Measurements from ENCODE around the gene ZHX3.

Gene ZHX3

DNA sequence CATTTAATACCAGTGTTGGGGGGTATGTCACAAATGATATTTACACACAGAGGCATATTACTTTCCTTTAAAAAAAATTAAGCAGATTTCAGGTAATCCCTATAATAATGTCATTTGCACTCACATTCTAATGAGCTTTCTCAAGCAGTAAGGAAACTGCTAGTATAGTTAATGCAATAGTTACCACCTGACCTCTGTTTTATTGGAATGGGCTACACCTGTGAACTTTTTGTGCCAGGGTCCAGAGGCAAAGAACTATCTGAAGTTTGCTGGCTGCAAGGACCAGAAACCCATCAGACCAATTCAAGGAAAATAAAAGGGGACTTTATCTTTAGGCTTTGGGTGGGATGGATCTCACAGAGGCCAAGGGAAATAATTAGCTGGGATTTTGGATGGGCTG is 2.9 kb upstream of the ZHX3 start:
- no peak overlapping the region for H3K14ac ChIP-seq (ENCODE audit: low read length)
- no peak overlapping the region for H3K4me3 ChIP-seq (ENCODE audit: low read length in 2 of 2)
- H3K27me3 ChIP-seq (ENCODE audit: control insufficient read depth in 3 of 3, insufficient read depth in 3 of 3, low read depth in 1 of 3, low read length in 3 of 3), result no peaks in the 10 kb centered on the region
- no peak overlapping the region for H3K18ac ChIP-seq (ENCODE audit: low read length)
- H2AFZ ChIP-seq (ENCODE audit: low read length), result no peak overlapping the region
- H3K9ac ChIP-seq (ENCODE audit: low read depth, low read length, poor library complexity), result no peak overlapping the region
- no peak overlapping the region for H3K23ac ChIP-seq (ENCODE audit: low read depth, low read length, poor library complexity)
- H2BK5ac ChIP-seq (ENCODE audit: low read length), result no peak overlapping the region
- H2AK5ac ChIP-seq (ENCODE audit: low read depth, low read length), result no peak overlapping the region
- H2BK12ac ChIP-seq (ENCODE audit: low read length), result no peak overlapping the region
- no peak overlapping the region for H2BK120ac ChIP-seq (ENCODE audit: low read depth, low read length)
- no peak overlapping the region for H4K8ac ChIP-seq (ENCODE audit: low read depth, low read length)
- no peak overlapping the region for H4K91ac ChIP-seq (ENCODE audit: low read depth, low read length, poor library complexity)
- no peaks in the 10 kb centered on the region for H3K9me3 ChIP-seq (replicated peaks in 1 of 2; ENCODE audit: control insufficient read depth in 2 of 2, insufficient read depth in 1 of 2, low read depth in 1 of 2, low read length in 2 of 2)
- H3K27ac ChIP-seq (replicated peaks; ENCODE audit: low read length), result no peak overlapping the region
- peaks cover 5 to 8% of the 10 kb centered on the region in 2 donors for H3K4me1 ChIP-seq (ENCODE audit: control insufficient read depth in 2 of 2, insufficient read depth in 1 of 2, low read depth in 1 of 2, low read length in 2 of 2)
- H3K4ac ChIP-seq (ENCODE audit: low read length), result no peak overlapping the region
- H3K4me2 ChIP-seq (ENCODE audit: insufficient read depth, low read length, poor library complexity, severe bottlenecking), result no peak overlapping the region
- H3K36me3 ChIP-seq (replicated peaks in 1 of 2; ENCODE audit: control insufficient read depth in 2 of 2, insufficient read depth in 2 of 2, low read length in 2 of 2), result peaks cover 0 to 2% of the 10 kb centered on the region in 2 donors
- peaks cover 3% of the 10 kb centered on the region for H3K79me1 ChIP-seq (ENCODE audit: low read depth, low read length)
- DNase-seq (ENCODE audit: low spot score), result no peak
- H2BK15ac ChIP-seq (ENCODE audit: low read length), result no peak overlapping the region

DNA sequence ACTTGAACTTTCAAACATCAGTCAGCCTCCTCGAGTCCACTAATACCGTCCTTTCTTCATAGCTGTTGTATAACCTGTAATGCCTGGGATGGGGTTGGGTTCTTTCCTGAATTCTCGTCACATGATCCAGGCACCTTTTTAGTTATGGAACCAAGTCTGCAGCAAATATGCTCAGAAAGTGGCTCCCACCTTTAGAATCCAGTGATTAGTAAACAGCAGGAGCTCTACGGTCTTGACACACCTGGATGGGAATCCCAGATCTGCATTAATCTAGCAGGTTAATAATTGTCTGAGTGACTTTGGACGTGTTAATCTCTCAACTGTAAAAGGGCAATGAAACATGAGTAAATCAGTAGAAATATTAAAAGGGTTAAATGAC is 729 bp upstream of the ZHX3 start:
- Histone ChIP-seq H3K27me3 (ENCODE audit: control insufficient read depth in 3 of 3, insufficient read depth in 3 of 3, low read depth in 1 of 3, low read length in 3 of 3) (no peaks in the 10 kb centered on the region), H3K4me3 (ENCODE audit: low read length in 2 of 2) (peak overlapping the region in 1 of 2 donors; percentile 76), H3K23ac (ENCODE audit: low read depth, low read length, poor library complexity) (no peak overlapping the region), H3K4ac (ENCODE audit: low read length) (no peak overlapping the region), H3K27ac (replicated peaks; ENCODE audit: low read length) (no peak overlapping the region), H3K4me1 (ENCODE audit: control insufficient read depth in 2 of 2, insufficient read depth in 1 of 2, low read depth in 1 of 2, low read length in 2 of 2) (peaks cover 5 to 8% of the 10 kb centered on the region in 2 donors), H2BK5ac (ENCODE audit: low read length) (no peak overlapping the region), H4K91ac (ENCODE audit: low read depth, low read length, poor library complexity) (no peak overlapping the region), H2BK12ac (ENCODE audit: low read length) (no peak overlapping the region), H2BK120ac (ENCODE audit: low read depth, low read length) (no peak overlapping the region), H3K4me2 (ENCODE audit: insufficient read depth, low read length, poor library complexity, severe bottlenecking) (no peak overlapping the region), H4K8ac (ENCODE audit: low read depth, low read length) (no peak overlapping the region), H3K18ac (ENCODE audit: low read length) (no peak overlapping the region), H3K36me3 (replicated peaks in 1 of 2; ENCODE audit: control insufficient read depth in 2 of 2, insufficient read depth in 2 of 2, low read length in 2 of 2) (no peaks in the 10 kb centered on the region), H3K9ac (ENCODE audit: low read depth, low read length, poor library complexity) (no peak overlapping the region), H2AK5ac (ENCODE audit: low read depth, low read length) (no peak overlapping the region), H2BK15ac (ENCODE audit: low read length) (no peak overlapping the region), H3K9me3 (replicated peaks in 1 of 2; ENCODE audit: control insufficient read depth in 2 of 2, insufficient read depth in 1 of 2, low read depth in 1 of 2, low read length in 2 of 2) (no peaks in the 10 kb centered on the region), H3K79me1 (ENCODE audit: low read depth, low read length) (peaks cover 3% of the 10 kb centered on the region), H3K14ac (ENCODE audit: low read length) (no peak overlapping the region), H2AFZ (ENCODE audit: low read length) (peak overlapping the region; percentile 96)
- no CpG with 5 or more reads among the region's 5 CpGs for WGBS, 2 donors (ENCODE audit: extremely low coverage in 2 of 2, insufficient read length in 2 of 2, insufficient replicate concordance in 1 of 2)
- no peak for DNase-seq (ENCODE audit: low spot score)

GRCh38 chr20:41316602-41317545 is 657 bp downstream of the ZHX3 start:
- Histone ChIP-seq H3K36me3 (replicated peaks in 1 of 2; ENCODE audit: control insufficient read depth in 2 of 2, insufficient read depth in 2 of 2, low read length in 2 of 2) (no peaks in the 10 kb centered on the region), H3K14ac (ENCODE audit: low read length) (no peak overlapping the region), H3K27me3 (ENCODE audit: control insufficient read depth in 3 of 3, insufficient read depth in 3 of 3, low read depth in 1 of 3, low read length in 3 of 3) (no peaks in the 10 kb centered on the region), H3K79me1 (ENCODE audit: low read depth, low read length) (peaks cover 3% of the 10 kb centered on the region), H2BK120ac (ENCODE audit: low read depth, low read length) (no peak overlapping the region), H3K18ac (ENCODE audit: low read length) (peak overlapping the region; percentile 94), H3K9ac (ENCODE audit: low read depth, low read length, poor library complexity) (peak overlapping the region; percentile 94), H3K4ac (ENCODE audit: low read length) (no peak overlapping the region), H4K8ac (ENCODE audit: low read depth, low read length) (peak overlapping the region; percentile 48), H2BK5ac (ENCODE audit: low read length) (peak overlapping the region; percentile 85), H3K4me1 (ENCODE audit: control insufficient read depth in 2 of 2, insufficient read depth in 1 of 2, low read depth in 1 of 2, low read length in 2 of 2) (peaks cover 5 to 8% of the 10 kb centered on the region in 2 donors), H2BK12ac (ENCODE audit: low read length) (peak overlapping the region; percentile 69), H4K91ac (ENCODE audit: low read depth, low read length, poor library complexity) (no peak overlapping the region), H2AK5ac (ENCODE audit: low read depth, low read length) (peak overlapping the region; percentile 78), H3K4me3 (ENCODE audit: low read length in 2 of 2) (peak overlapping the region; percentile 76 to 96), H3K4me2 (ENCODE audit: insufficient read depth, low read length, poor library complexity, severe bottlenecking) (peak overlapping the region; percentile 99), H3K23ac (ENCODE audit: low read depth, low read length, poor library complexity) (peak overlapping the region; percentile 22), H3K9me3 (replicated peaks in 1 of 2; ENCODE audit: control insufficient read depth in 2 of 2, insufficient read depth in 1 of 2, low read depth in 1 of 2, low read length in 2 of 2) (no peaks in the 10 kb centered on the region), H3K27ac (replicated peaks; ENCODE audit: low read length) (no peak overlapping the region), H2BK15ac (ENCODE audit: low read length) (peak overlapping the region; percentile 77), H2AFZ (ENCODE audit: low read length) (peak overlapping the region; percentile 96)
- DNase-seq (ENCODE audit: low spot score), result peak; percentile 63
- no CpG with 5 or more reads among the region's 66 CpGs for WGBS, 2 donors (ENCODE audit: extremely low coverage in 2 of 2, insufficient read length in 2 of 2, insufficient replicate concordance in 1 of 2)

- no CpG with 5 or more reads among the region's 6 CpGs for WGBS, 2 donors (ENCODE audit: extremely low coverage in 2 of 2, insufficient read length in 2 of 2, insufficient replicate concordance in 1 of 2)
These were observed 1.5 kb downstream of the ZHX3 start for GRCh38 chr20:41316051-41316450.

More at GRCh38 chr20:41316051-41316450, 1.5 kb downstream of the ZHX3 start:
- no peak overlapping the region for H2AFZ ChIP-seq (ENCODE audit: low read length)
- H2AK5ac ChIP-seq (ENCODE audit: low read depth, low read length), result no peak overlapping the region
- H3K18ac ChIP-seq (ENCODE audit: low read length), result no peak overlapping the region
- H3K4me3 ChIP-seq (ENCODE audit: low read length in 2 of 2), result no peak overlapping the region
- DNase-seq (ENCODE audit: low spot score), result no peak
- no peaks in the 10 kb centered on the region for H3K9me3 ChIP-seq (replicated peaks in 1 of 2; ENCODE audit: control insufficient read depth in 2 of 2, insufficient read depth in 1 of 2, low read depth in 1 of 2, low read length in 2 of 2)
- H3K79me1 ChIP-seq (ENCODE audit: low read depth, low read length), result peaks cover 3% of the 10 kb centered on the region
- H3K4me1 ChIP-seq (ENCODE audit: control insufficient read depth in 2 of 2, insufficient read depth in 1 of 2, low read depth in 1 of 2, low read length in 2 of 2), result peaks cover 5 to 8% of the 10 kb centered on the region in 2 donors
- H3K27ac ChIP-seq (replicated peaks; ENCODE audit: low read length), result no peak overlapping the region
- no peak overlapping the region for H3K9ac ChIP-seq (ENCODE audit: low read depth, low read length, poor library complexity)
- no peak overlapping the region for H2BK15ac ChIP-seq (ENCODE audit: low read length)
- no peak overlapping the region for H3K4me2 ChIP-seq (ENCODE audit: insufficient read depth, low read length, poor library complexity, severe bottlenecking)
- no peak overlapping the region for H2BK12ac ChIP-seq (ENCODE audit: low read length)
- no peaks in the 10 kb centered on the region for H3K36me3 ChIP-seq (replicated peaks in 1 of 2; ENCODE audit: control insufficient read depth in 2 of 2, insufficient read depth in 2 of 2, low read length in 2 of 2)
- H4K91ac ChIP-seq (ENCODE audit: low read depth, low read length, poor library complexity), result no peak overlapping the region
- no peak overlapping the region for H3K4ac ChIP-seq (ENCODE audit: low read length)
- no peaks in the 10 kb centered on the region for H3K27me3 ChIP-seq (ENCODE audit: control insufficient read depth in 3 of 3, insufficient read depth in 3 of 3, low read depth in 1 of 3, low read length in 3 of 3)
- no peak overlapping the region for H3K14ac ChIP-seq (ENCODE audit: low read length)
- H2BK120ac ChIP-seq (ENCODE audit: low read depth, low read length), result no peak overlapping the region
- no peak overlapping the region for H3K23ac ChIP-seq (ENCODE audit: low read depth, low read length, poor library complexity)
- H4K8ac ChIP-seq (ENCODE audit: low read depth, low read length), result no peak overlapping the region
- no peak overlapping the region for H2BK5ac ChIP-seq (ENCODE audit: low read length)
